Subcutaneous adipose tissue (tissue), 4 donors: ENCODE results near the gene AGK. TPM values are rescaled to one million over a fixed set of nuclear protein-coding genes. Genes with fewer than 3 reads are reported as not detected.

Source experiments
- CTCF ChIP-seq: fragments of 450-650 bp; IDR thresholded peaks from one replicate; pipeline ENCODE4 v1.5.1; 2016; ENCODE audit warnings: low read depth, mild to moderate bottlenecking, control low read depth, antibody characterized with exemption, moderate library complexity
- total RNA-seq, 4 donors: library from RNA; depleted of rRNA; stranded (reverse); fragments of >200 nt; gene quantifications; one replicate each; pipeline ENCODE4 v1.1.0, GENCODE V29; 2016

The AGK gene
- total RNA-seq, 4 donors from 2014 or later: 14.3 to 16.6 (median 15.6) TPM

DNA sequence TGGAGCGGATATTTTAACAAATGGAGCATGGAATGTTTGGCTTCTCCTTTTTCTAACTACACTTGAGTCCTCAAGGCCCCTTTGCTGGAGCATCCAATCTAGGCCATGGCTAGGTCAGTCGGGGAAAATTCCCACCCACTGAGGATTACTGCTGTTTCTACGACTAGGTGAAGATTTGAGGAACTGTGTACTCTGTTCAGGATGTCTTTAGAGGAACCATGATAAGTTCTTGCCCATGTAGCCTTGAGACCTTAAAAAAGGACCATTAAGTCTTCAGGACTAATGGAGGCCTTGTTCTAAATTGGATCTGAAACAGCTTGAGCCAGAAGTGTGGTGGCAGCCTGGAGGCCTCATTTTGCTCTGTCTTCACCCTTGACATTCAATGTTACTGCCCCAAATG is 6.2 kb downstream of the AGK start:
- no peak for TF ChIP-seq CTCF

GRCh38 chr7:141558544-141559183 is 7.5 kb downstream of the AGK start:
- no peak for TF ChIP-seq CTCF

DNA sequence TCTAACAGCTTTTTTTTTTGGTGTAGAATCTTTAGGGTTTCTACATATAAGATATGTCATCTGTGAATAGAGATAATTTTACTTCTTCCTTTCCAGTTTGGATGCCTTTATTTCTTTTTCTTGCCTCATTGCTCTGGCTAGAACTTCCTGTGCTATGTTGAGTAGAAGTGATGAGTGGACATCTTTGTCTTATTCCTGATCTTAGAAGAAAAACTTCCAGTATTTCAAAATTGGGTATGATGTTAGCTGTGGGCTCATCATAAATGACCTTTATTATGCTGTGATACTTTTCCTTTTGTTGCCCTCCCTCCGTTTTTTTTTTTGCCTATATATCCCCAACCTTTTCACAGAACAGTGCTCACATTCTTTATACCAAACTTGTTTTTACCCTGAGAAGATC is 8.8 kb downstream of the AGK start:
- no peak for TF ChIP-seq CTCF

DNA sequence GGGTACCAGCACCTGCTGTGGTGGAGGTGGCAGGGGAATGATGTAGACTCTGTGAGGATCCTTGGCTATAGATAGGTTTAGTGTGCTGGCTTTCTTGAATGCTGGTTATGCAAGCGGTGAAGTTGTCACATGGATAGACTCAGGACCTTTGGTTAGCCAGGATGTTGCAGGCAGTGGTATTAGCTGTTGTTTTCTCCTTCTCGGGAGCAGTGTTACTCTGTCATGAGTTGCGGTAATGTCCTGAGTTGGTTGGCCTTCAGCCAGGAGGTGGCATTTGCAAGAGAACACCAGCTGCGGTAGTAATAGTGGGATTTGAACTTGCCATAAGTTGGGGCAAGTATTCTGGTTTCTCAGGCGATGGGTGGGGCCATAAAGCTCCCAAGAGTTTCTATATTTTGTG is 10.8 kb downstream of the AGK start:
- no peak for TF ChIP-seq CTCF

DNA sequence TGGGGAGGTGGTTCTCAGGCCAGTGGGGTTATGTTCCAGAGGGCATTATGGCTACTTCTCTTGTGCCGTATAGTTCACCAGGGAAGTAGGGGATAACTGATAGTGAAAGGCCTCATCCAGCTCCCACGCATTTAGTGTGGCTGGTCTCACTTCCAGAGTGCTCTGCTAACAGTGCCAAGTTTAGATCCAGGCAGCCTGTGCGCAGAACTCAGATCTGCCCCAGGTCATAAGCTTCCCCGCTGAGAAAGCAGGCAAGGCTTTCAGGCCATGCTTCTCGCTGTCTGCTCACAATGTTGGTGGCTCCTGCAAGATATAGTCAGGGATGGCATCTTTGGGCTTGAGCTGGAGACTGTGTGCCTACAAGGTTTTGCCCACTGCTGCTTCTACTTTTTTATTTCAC is 11.3 kb downstream of the AGK start:
- TF ChIP-seq CTCF: no peak

GRCh38 chr7:141562972-141563371 is 11.8 kb downstream of the AGK start:
- no peak for TF ChIP-seq CTCF

DNA sequence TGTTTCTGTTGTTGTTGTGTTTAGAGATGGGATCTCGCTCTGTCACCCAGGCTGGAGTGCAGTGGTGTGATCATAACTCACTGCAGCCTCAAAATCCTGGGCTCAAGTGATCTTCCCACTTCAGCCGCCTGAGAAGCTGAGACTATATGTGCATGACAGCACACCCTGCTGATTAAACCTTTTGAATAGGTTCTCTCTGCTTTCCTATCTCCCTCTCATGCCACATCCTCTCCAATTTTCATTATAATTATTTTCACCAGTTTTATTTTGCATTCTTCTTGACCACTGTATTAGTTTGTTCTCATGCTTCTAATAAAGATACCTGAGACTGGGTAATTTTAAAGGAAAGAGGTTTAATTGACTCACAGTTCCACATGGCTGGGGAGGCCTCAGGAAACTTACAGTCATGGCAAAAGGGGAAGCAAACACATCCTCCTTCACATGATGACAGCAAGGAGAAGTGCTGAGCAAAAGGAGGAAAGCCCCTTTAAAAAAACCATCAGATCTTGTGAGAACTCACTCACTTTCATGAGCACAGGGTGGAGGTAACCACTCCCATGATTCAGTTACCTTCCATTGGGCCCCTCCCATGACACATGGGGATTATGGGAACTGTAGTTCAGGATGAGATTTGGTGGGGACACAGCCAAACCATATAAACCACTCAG is 12.9 kb downstream of the AGK start:
- TF ChIP-seq CTCF: no peak
